Measurements from ENCODE around the gene IMPA2. TPM values are rescaled to one million over a fixed set of nuclear protein-coding genes. Genes with fewer than 3 reads are reported as not detected.

IMPA2 gene
- total RNA-seq, 1 donor from 2014 or later: 33.9 TPM

DNA sequence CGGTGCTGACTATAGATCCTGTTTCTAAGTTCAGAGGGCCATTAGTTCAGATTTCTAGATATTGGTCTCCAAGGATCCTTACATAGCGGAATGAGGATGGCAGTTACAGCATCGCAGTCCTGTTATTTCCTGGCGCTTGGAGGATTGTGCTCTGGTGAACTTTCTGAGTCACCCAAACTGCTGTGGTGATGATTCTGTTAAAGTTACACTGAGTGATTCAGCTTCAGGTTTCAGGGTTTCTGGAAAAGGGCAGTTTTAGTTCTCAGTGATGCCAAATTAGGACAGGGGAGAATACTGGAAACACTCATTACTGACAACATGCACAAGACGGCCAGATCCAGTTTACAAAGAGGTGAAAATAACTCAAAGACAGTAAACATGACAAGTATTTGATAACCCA lies 60.3 kb downstream of the IMPA2 start:
- Histone ChIP-seq H3K36me3 (ENCODE audit: control insufficient read depth in 3 of 3, insufficient read depth in 3 of 3, low read length in 3 of 3) (no peaks in the 10 kb centered on the region), H3K27me3 (ENCODE audit: control insufficient read depth in 3 of 3, insufficient read depth in 3 of 3, low read length in 3 of 3) (peaks cover 0 to 6% (median 0%) of the 10 kb centered on the region in 3 donors), H3K4me3 (ENCODE audit: low read length in 3 of 3) (no peak overlapping the region), H3K27ac (ENCODE audit: low read depth, low read length) (no peak overlapping the region), H3K4me1 (ENCODE audit: control insufficient read depth in 3 of 3, insufficient read depth in 3 of 3, low read length in 3 of 3) (peaks cover 0 to 12% (median 6%) of the 10 kb centered on the region in 3 donors), H3K9me3 (ENCODE audit: control insufficient read depth in 3 of 3, low read length in 3 of 3) (no peaks in the 10 kb centered on the region), H3K9ac (ENCODE audit: low read depth in 1 of 3, low read length in 3 of 3) (no peak overlapping the region)

DNA sequence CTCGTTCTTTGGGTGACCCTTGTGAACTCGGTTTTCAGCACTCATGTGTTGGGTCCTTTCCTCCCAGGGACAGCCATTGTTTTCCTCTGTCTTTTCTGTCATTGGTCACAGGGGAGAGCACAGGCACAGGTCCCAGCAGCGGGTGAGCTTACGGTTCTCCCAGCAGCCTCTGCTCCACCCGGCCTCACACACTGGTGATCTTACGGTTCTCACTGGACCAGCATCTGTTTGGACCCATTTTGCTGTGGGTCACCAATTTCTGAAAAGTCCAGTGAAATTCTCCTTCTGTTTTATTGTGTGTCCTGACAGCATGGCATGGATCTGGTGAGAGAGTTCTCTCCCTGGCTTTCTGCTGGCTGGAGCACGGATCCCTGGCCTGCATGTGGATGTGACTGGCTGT lies 62.5 kb downstream of the IMPA2 start:
- Histone ChIP-seq H3K36me3 (ENCODE audit: control insufficient read depth in 3 of 3, insufficient read depth in 3 of 3, low read length in 3 of 3) (no peaks in the 10 kb centered on the region), H3K27me3 (ENCODE audit: control insufficient read depth in 3 of 3, insufficient read depth in 3 of 3, low read length in 3 of 3) (peaks cover 0 to 10% (median 0%) of the 10 kb centered on the region in 3 donors), H3K27ac (ENCODE audit: low read depth, low read length) (no peak overlapping the region), H3K4me3 (ENCODE audit: low read length in 3 of 3) (no peak overlapping the region), H3K4me1 (ENCODE audit: control insufficient read depth in 3 of 3, insufficient read depth in 3 of 3, low read length in 3 of 3) (peaks cover 0 to 7% (median 3%) of the 10 kb centered on the region in 3 donors), H3K9ac (ENCODE audit: low read depth in 1 of 3, low read length in 3 of 3) (no peak overlapping the region), H3K9me3 (ENCODE audit: control insufficient read depth in 3 of 3, low read length in 3 of 3) (no peaks in the 10 kb centered on the region)

DNA sequence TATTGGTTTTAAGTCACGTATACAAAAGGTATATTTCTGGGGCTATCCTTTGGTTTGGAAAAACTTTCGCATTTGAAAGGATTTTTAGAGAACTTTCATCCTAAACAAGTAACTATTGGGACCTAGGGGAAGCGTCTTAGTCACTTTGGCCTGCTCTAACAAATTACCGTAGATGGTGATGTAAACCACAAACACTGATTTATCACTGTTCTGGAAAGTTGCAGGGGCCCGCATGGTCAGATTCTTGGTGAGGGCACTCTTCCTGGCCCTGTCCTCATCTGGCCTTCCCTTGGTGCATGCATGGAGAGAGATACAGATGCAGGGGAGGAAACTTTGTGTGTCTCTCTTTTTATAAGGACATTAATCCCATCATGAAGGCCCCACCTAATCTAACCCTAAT lies 63.3 kb downstream of the IMPA2 start:
- Histone ChIP-seq H3K27ac (ENCODE audit: low read depth, low read length) (no peak overlapping the region), H3K36me3 (ENCODE audit: control insufficient read depth in 3 of 3, insufficient read depth in 3 of 3, low read length in 3 of 3) (no peaks in the 10 kb centered on the region), H3K4me3 (ENCODE audit: low read length in 3 of 3) (no peak overlapping the region), H3K9ac (ENCODE audit: low read depth in 1 of 3, low read length in 3 of 3) (no peak overlapping the region), H3K9me3 (ENCODE audit: control insufficient read depth in 3 of 3, low read length in 3 of 3) (no peaks in the 10 kb centered on the region), H3K27me3 (ENCODE audit: control insufficient read depth in 3 of 3, insufficient read depth in 3 of 3, low read length in 3 of 3) (peaks cover 0 to 10% (median 0%) of the 10 kb centered on the region in 3 donors), H3K4me1 (ENCODE audit: control insufficient read depth in 3 of 3, insufficient read depth in 3 of 3, low read length in 3 of 3) (peaks cover 0 to 3% (median 0%) of the 10 kb centered on the region in 3 donors)

DNA sequence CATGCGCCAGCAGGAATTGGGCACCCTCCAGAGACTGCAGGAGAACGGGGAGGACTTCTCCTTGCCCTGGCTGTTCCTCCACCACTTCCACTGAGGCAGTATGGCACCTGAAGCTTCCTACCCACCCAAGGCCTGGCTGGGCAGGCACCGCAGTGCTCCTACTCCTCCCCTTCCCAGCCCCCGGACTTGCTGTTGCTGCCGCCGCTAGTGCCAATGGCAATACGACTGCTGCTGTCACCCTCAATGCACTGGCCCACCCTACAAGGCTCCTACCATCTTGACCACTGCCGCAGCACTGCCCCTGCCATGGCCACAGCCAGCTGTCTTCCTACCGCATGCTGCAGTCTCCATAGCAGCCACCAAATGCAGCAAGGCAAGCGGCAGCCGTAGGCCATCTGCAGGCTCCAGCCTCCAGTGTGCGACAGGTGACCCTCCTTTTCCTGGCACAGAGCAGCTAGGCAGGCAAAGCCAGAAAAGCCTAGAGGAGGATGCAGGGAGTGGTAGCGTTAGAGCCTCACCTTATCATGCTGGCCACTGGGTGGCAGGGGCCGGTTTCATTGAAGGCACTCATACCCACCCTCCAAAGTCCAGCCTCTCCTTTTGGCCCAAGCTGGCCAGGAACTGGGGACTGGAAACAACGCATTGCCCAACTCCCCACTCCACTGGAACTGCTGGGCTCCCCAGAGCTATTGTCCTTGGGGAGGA lies 64.9 kb downstream of the IMPA2 start:
- H3K9ac ChIP-seq (ENCODE audit: low read depth in 1 of 3, low read length in 3 of 3): no peak overlapping the region
- H3K4me3 ChIP-seq (ENCODE audit: low read length in 3 of 3): no peak overlapping the region
- peaks cover 0 to 3% (median 0%) of the 10 kb centered on the region in 3 donors for H3K4me1 ChIP-seq (ENCODE audit: control insufficient read depth in 3 of 3, insufficient read depth in 3 of 3, low read length in 3 of 3)
- H3K36me3 ChIP-seq (ENCODE audit: control insufficient read depth in 3 of 3, insufficient read depth in 3 of 3, low read length in 3 of 3): no peaks in the 10 kb centered on the region
- H3K9me3 ChIP-seq (ENCODE audit: control insufficient read depth in 3 of 3, low read length in 3 of 3): no peaks in the 10 kb centered on the region
- H3K27me3 ChIP-seq (ENCODE audit: control insufficient read depth in 3 of 3, insufficient read depth in 3 of 3, low read length in 3 of 3): peaks cover 0 to 10% (median 0%) of the 10 kb centered on the region in 3 donors
- no peak overlapping the region for H3K27ac ChIP-seq (ENCODE audit: low read depth, low read length)

DNA sequence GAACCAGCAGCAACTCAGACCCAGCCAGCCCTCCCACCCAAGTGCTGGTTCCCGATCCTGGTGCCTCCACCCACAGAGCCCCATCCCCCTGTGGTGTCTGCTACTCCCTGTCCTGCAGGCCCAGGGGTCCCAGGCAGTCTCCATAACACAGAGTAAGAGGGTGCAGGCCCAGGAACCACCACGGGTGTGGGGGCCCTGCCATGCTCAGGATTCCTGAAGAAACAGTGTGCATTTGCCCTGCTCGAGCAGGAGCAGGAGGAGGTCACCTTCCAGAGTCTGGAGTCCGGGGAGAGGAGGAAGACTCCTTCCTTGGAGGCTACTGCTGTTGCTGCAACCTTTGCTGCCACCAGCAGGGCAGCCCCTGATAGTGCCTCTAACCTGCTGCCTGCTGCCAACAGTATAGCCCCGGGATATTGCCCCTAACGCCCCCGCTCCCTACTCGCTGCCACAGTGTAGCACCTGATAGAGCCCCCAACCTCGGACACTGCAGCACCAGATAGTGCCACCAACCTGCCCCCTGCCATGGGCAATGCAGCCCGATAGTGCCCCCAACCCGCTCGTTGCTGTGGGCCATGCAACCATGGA lies 65.5 kb downstream of the IMPA2 start:
- H3K4me3 ChIP-seq (ENCODE audit: low read length in 3 of 3): no peak overlapping the region
- no peak overlapping the region for H3K27ac ChIP-seq (ENCODE audit: low read depth, low read length)
- H3K9me3 ChIP-seq (ENCODE audit: control insufficient read depth in 3 of 3, low read length in 3 of 3): no peaks in the 10 kb centered on the region
- peaks cover 0 to 3% (median 0%) of the 10 kb centered on the region in 3 donors for H3K4me1 ChIP-seq (ENCODE audit: control insufficient read depth in 3 of 3, insufficient read depth in 3 of 3, low read length in 3 of 3)
- H3K27me3 ChIP-seq (ENCODE audit: control insufficient read depth in 3 of 3, insufficient read depth in 3 of 3, low read length in 3 of 3): peaks cover 0 to 10% (median 0%) of the 10 kb centered on the region in 3 donors
- no peaks in the 10 kb centered on the region for H3K36me3 ChIP-seq (ENCODE audit: control insufficient read depth in 3 of 3, insufficient read depth in 3 of 3, low read length in 3 of 3)
- H3K9ac ChIP-seq (ENCODE audit: low read depth in 1 of 3, low read length in 3 of 3): no peak overlapping the region

DNA sequence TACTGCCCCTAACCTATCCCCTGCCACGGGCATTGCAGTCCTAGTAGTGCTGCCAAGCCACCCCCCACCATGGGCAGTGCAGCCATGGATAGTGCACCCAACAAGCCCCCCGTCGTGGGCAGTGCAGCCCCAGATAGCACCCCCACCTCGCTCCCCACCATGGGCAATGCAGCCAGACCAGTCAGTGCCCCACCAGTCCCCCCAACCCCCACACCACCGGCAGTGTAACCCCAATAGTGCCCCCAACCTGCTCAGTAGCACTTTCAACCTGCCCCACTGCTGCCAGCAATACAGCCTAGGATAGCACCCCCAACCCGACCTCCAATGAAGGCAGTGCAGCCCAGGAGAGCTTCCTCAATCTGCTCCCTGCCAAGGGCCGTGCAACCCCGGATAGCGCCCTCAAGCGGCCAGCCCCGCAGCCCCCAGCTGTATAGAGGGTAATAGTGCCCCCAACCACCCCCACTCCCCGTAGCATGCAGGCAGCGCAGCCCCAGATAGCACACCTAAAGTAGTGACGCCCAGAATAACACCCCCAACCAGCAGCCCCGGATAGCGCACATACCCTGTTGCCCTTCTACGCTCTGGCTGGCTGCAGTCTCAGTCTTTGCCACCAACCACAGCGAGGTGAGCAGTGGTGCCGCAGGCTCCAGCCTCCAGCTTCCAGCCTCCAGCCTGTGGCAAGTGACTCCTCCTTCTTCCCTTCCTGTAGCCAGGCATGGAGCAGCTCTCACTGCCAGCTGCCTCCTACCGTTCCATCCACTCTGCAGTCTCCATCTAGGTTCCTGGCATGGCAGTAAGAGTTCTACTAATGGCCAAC lies 66.9 kb downstream of the IMPA2 start:
- Histone ChIP-seq H3K9me3 (ENCODE audit: control insufficient read depth in 3 of 3, low read length in 3 of 3) (no peaks in the 10 kb centered on the region), H3K9ac (ENCODE audit: low read depth in 1 of 3, low read length in 3 of 3) (no peak overlapping the region), H3K36me3 (ENCODE audit: control insufficient read depth in 3 of 3, insufficient read depth in 3 of 3, low read length in 3 of 3) (no peaks in the 10 kb centered on the region), H3K27me3 (ENCODE audit: control insufficient read depth in 3 of 3, insufficient read depth in 3 of 3, low read length in 3 of 3) (peaks cover 0 to 10% (median 0%) of the 10 kb centered on the region in 3 donors), H3K27ac (ENCODE audit: low read depth, low read length) (no peak overlapping the region), H3K4me3 (ENCODE audit: low read length in 3 of 3) (no peak overlapping the region), H3K4me1 (ENCODE audit: control insufficient read depth in 3 of 3, insufficient read depth in 3 of 3, low read length in 3 of 3) (peaks cover 0 to 3% (median 0%) of the 10 kb centered on the region in 3 donors)

DNA sequence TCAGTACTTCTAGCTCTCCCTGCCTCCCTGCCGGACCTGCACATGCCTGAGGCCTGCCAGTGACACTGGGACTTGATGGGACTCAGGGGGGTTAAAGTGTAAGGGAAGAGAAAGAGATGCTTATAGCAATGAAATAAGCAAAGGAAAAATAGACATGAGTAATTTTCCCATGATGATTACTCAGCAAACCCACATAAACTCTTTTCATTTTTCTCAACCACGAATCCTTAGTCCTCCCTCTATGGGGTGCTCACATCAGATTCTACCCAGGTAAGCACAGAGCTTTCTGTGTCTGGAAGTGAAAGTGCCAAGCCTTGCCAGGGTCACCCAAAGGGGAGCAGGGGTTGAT lies 67.5 kb downstream of the IMPA2 start:
- H3K36me3 ChIP-seq (ENCODE audit: control insufficient read depth in 3 of 3, insufficient read depth in 3 of 3, low read length in 3 of 3): no peaks in the 10 kb centered on the region
- no peak overlapping the region for H3K9ac ChIP-seq (ENCODE audit: low read depth in 1 of 3, low read length in 3 of 3)

DNA sequence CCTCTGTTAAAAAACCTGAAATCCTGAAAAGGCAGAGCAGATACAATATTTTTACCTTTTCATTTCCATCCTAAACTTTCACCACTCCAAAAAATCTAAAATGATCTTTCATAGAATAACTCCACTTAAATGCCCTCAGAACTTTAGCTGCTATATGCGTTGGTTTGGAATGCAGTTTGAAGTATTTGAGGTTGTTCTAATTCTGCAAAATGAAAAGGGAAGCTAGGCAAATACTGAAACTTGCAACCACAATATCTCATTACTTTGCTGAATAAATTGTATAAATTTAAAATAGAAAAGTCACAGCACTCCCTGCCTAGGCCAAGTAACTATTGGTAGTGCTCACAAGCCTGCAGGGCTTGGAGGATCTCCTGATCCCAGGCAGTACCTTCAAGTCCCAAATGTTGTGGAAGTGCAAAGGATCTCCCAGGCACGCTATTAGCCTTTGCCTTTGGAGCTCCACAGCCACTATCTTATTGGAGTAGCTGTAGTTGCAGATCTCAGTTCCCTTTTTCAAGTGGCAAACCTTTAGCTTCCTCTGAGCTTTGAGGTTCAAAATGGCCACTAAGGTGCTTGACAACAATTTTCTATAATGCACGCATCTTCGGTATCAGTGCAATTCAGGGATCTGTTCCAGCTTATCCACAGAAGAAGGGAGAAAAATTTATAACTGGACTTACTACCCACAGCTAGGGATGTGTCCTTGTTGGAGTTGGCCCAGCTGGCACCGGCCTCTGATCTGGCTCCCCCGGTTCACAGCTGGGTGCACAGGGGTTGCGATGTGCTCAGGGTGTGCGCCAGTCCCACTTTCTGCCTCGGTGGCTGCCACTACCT lies 68.9 kb downstream of the IMPA2 start:
- Histone ChIP-seq H3K27me3 (ENCODE audit: control insufficient read depth in 3 of 3, insufficient read depth in 3 of 3, low read length in 3 of 3) (peaks cover 0 to 7% (median 0%) of the 10 kb centered on the region in 3 donors), H3K9ac (ENCODE audit: low read depth in 1 of 3, low read length in 3 of 3) (no peak overlapping the region), H3K4me3 (ENCODE audit: low read length in 3 of 3) (no peak overlapping the region), H3K27ac (ENCODE audit: low read depth, low read length) (no peak overlapping the region), H3K4me1 (ENCODE audit: control insufficient read depth in 3 of 3, insufficient read depth in 3 of 3, low read length in 3 of 3) (peaks cover 0 to 3% (median 0%) of the 10 kb centered on the region in 3 donors), H3K9me3 (ENCODE audit: control insufficient read depth in 3 of 3, low read length in 3 of 3) (no peaks in the 10 kb centered on the region), H3K36me3 (ENCODE audit: control insufficient read depth in 3 of 3, insufficient read depth in 3 of 3, low read length in 3 of 3) (no peaks in the 10 kb centered on the region)

More for the DNA sequence above, 67.5 kb downstream of the IMPA2 start:
- H3K27ac ChIP-seq (ENCODE audit: low read depth, low read length): no peak overlapping the region
- H3K4me1 ChIP-seq (ENCODE audit: control insufficient read depth in 3 of 3, insufficient read depth in 3 of 3, low read length in 3 of 3): peaks cover 0 to 3% (median 0%) of the 10 kb centered on the region in 3 donors
- peaks cover 0 to 10% (median 0%) of the 10 kb centered on the region in 3 donors for H3K27me3 ChIP-seq (ENCODE audit: control insufficient read depth in 3 of 3, insufficient read depth in 3 of 3, low read length in 3 of 3)
- no peaks in the 10 kb centered on the region for H3K9me3 ChIP-seq (ENCODE audit: control insufficient read depth in 3 of 3, low read length in 3 of 3)
- no peak overlapping the region for H3K4me3 ChIP-seq (ENCODE audit: low read length in 3 of 3)

DNA sequence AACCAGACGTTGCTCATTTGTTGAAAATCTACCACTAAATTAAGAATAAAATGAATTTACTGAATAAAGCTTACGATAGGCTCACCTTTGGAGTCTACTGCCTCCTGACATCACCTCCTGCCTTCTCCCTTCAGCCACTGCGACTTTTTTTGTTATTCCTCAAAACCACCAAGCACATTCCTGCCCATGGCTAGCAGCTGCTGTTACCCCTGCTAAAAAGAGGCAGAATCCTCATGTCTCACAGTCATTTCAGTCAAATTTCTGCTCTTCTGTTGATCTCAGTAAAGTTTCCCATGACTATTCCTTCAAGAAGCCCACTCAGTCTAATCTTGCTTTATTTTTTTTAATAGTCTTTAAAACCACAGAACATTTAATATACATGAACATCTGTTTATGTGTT lies 71.6 kb downstream of the IMPA2 start:
- no peaks in the 10 kb centered on the region for H3K27me3 ChIP-seq (ENCODE audit: control insufficient read depth in 3 of 3, insufficient read depth in 3 of 3, low read length in 3 of 3)
- peaks cover 0 to 3% (median 0%) of the 10 kb centered on the region in 3 donors for H3K4me1 ChIP-seq (ENCODE audit: control insufficient read depth in 3 of 3, insufficient read depth in 3 of 3, low read length in 3 of 3)
- H3K36me3 ChIP-seq (ENCODE audit: control insufficient read depth in 3 of 3, insufficient read depth in 3 of 3, low read length in 3 of 3): no peaks in the 10 kb centered on the region
- no peaks in the 10 kb centered on the region for H3K9me3 ChIP-seq (ENCODE audit: control insufficient read depth in 3 of 3, low read length in 3 of 3)
- H3K4me3 ChIP-seq (ENCODE audit: low read length in 3 of 3): no peak overlapping the region
- no peak overlapping the region for H3K27ac ChIP-seq (ENCODE audit: low read depth, low read length)
- no peak overlapping the region for H3K9ac ChIP-seq (ENCODE audit: low read depth in 1 of 3, low read length in 3 of 3)
